AML-193 (cell line): Measurements from ENCODE around the gene TMEM8B.
A peak's percentile ranks its signal among the peaks of the same experiment; 100 is the strongest.

Source experiments
- DNase-seq, 2 experiments: peaks; one replicate each; lab custom pipeline; 2025; lab: John Stamatoyannopoulos, UW

TMEM8B gene

GRCh38 chr9:35812025-35812602 is 16.9 kb upstream of the TMEM8B start, which contains the start of gene SPAG8:
Gene SPAG8 (minus strand): TSS chr9:35812262. CDS start chr9:35812147, 115 bp downstream.
- peak; percentile 96 to 97 for DNase-seq

GRCh38 chr9:35813434-35814105 is 15.5 kb upstream of the TMEM8B start:
- no peak for DNase-seq

- peak; percentile 51 to 61 for DNase-seq
Observed at GRCh38 chr9:35814106-35814840, 14.8 kb upstream of the TMEM8B start.

GRCh38 chr9:35814841-35815543 is 14.0 kb upstream of the TMEM8B start, which contains the start of gene HINT2:
Gene HINT2 (minus strand): TSS chr9:35815042. CDS start chr9:35814979, 63 bp downstream.
- peak; percentile 97 to 98 for DNase-seq

GRCh38 chr9:35816708-35817107 is 12.3 kb upstream of the TMEM8B start:
- no peak for DNase-seq

- DNase-seq: no peak
Observed at GRCh38 chr9:35818341-35818740, 10.7 kb upstream of the TMEM8B start.

- DNase-seq: no peak
Observed at GRCh38 chr9:35820076-35820475, 9.0 kb upstream of the TMEM8B start.

- no peak for DNase-seq
Observed at GRCh38 chr9:35822926-35823325, 6.1 kb upstream of the TMEM8B start.

GRCh38 chr9:35826071-35826701 is 2.8 kb upstream of the TMEM8B start:
- DNase-seq: peak; percentile 62 to 77

GRCh38 chr9:35827486-35827885 is 1.5 kb upstream of the TMEM8B start:
- no peak for DNase-seq

- DNase-seq: no peak
Observed at GRCh38 chr9:35828716-35829083, 328 bp upstream of the TMEM8B start, which contains the start of gene FAM221B. Gene FAM221B (minus strand): TSS chr9:35828732. CDS start chr9:35826161, 2,571 bp downstream.

- DNase-seq: no peak
Observed at GRCh38 chr9:35829764-35830096, 702 bp downstream of the TMEM8B start.

GRCh38 chr9:35831040-35831439 is 2.0 kb downstream of the TMEM8B start:
- no peak for DNase-seq

- no peak for DNase-seq
Observed at GRCh38 chr9:35832814-35833213, 3.8 kb downstream of the TMEM8B start.

- no peak for DNase-seq
Observed at GRCh38 chr9:35834260-35835215, 5.5 kb downstream of the TMEM8B start.

GRCh38 chr9:35835216-35835632 is 6.2 kb downstream of the TMEM8B start:
- DNase-seq: peak in 1 of 2 experiments; percentile 26

GRCh38 chr9:35835766-35836165 is 6.7 kb downstream of the TMEM8B start:
- DNase-seq: no peak

GRCh38 chr9:35836595-35836994 is 7.6 kb downstream of the TMEM8B start:
- no peak for DNase-seq

- no peak for DNase-seq
Observed at GRCh38 chr9:35839926-35840325, 10.9 kb downstream of the TMEM8B start.

- DNase-seq: no peak
Observed at GRCh38 chr9:35840881-35841644, 12.0 kb downstream of the TMEM8B start.
